GM21367 (cell line): ENCODE results near the gene RGSL1.
"Not testable (repeated sequence)": the region's sequence is repeated elsewhere in the genome, so short reads cannot be mapped to it uniquely, and the experiment has no call there.

Experiments used
- ATAC-seq: cut with Tn5 transposase; IDR thresholded peaks from one replicate; pipeline ENCODE4 v1.9.1; 2021; ENCODE audit not compliant: unreplicated experiment

The RGSL1 gene

GRCh38 chr1:182446033-182446669 is 3.8 kb upstream of the RGSL1 start:
- no peak for ATAC-seq

- not testable (repeated sequence) for ATAC-seq
Measured at GRCh38 chr1:182447124-182447523, 2.8 kb upstream of the RGSL1 start.

- ATAC-seq, result no peak
Measured at GRCh38 chr1:182447660-182448059, 2.3 kb upstream of the RGSL1 start.

- ATAC-seq, result no peak
Measured at GRCh38 chr1:182453631-182454030, 3.7 kb downstream of the RGSL1 start.

GRCh38 chr1:182457844-182458243 is 7.9 kb downstream of the RGSL1 start:
- ATAC-seq, result no peak

- no peak for ATAC-seq
Measured at GRCh38 chr1:182459949-182460348, 10.0 kb downstream of the RGSL1 start.

- no peak for ATAC-seq
Measured at GRCh38 chr1:182460550-182460951, 10.6 kb downstream of the RGSL1 start.

GRCh38 chr1:182473556-182473955 is 23.6 kb downstream of the RGSL1 start:
- ATAC-seq, result no peak

GRCh38 chr1:182476625-182477024 is 26.7 kb downstream of the RGSL1 start:
- no peak for ATAC-seq

GRCh38 chr1:182478238-182478637 is 28.3 kb downstream of the RGSL1 start:
- ATAC-seq, result no peak

GRCh38 chr1:182484067-182484466 is 34.1 kb downstream of the RGSL1 start:
- ATAC-seq, result no peak

- peak; percentile 97 for ATAC-seq
Measured at GRCh38 chr1:182484531-182485257, 34.7 kb downstream of the RGSL1 start.

- ATAC-seq, result no peak
Measured at GRCh38 chr1:182485861-182486260, 35.9 kb downstream of the RGSL1 start.

- ATAC-seq, result no peak
Measured at GRCh38 chr1:182488803-182489202, 38.9 kb downstream of the RGSL1 start.

- no peak for ATAC-seq
Measured at GRCh38 chr1:182493063-182493462, 43.1 kb downstream of the RGSL1 start.

GRCh38 chr1:182495002-182495401 is 45.1 kb downstream of the RGSL1 start:
- ATAC-seq, result no peak

- ATAC-seq, result no peak
Measured at GRCh38 chr1:182495693-182496092, 45.7 kb downstream of the RGSL1 start.

GRCh38 chr1:182507685-182508084 is 57.7 kb downstream of the RGSL1 start:
- ATAC-seq, result no peak

GRCh38 chr1:182515556-182515955 is 65.6 kb downstream of the RGSL1 start:
- ATAC-seq, result no peak

GRCh38 chr1:182520736-182521135 is 70.8 kb downstream of the RGSL1 start:
- ATAC-seq, result no peak

GRCh38 chr1:182525342-182525741 is 75.4 kb downstream of the RGSL1 start:
- ATAC-seq, result no peak

- no peak for ATAC-seq
Measured at GRCh38 chr1:182527680-182528079, 77.7 kb downstream of the RGSL1 start.

GRCh38 chr1:182528206-182528605 is 78.3 kb downstream of the RGSL1 start:
- ATAC-seq, result not testable (repeated sequence)
